Activated CD4-positive, alpha-beta T cell treated with anti-CD3 and anti-CD28 coated beads, Interleukin-2, amount 50 U/mL, for 16 hours (primary cell): ENCODE data around the gene STUB1.
"Not testable (repeated sequence)": the region's sequence is repeated elsewhere in the genome, so short reads cannot be mapped to it uniquely, and the experiment has no call there.

Experiments used
- DNase-seq: peaks from one replicate; pipeline ENCODE4 v3.0.0-alpha.2; 2020

The STUB1 gene

DNA sequence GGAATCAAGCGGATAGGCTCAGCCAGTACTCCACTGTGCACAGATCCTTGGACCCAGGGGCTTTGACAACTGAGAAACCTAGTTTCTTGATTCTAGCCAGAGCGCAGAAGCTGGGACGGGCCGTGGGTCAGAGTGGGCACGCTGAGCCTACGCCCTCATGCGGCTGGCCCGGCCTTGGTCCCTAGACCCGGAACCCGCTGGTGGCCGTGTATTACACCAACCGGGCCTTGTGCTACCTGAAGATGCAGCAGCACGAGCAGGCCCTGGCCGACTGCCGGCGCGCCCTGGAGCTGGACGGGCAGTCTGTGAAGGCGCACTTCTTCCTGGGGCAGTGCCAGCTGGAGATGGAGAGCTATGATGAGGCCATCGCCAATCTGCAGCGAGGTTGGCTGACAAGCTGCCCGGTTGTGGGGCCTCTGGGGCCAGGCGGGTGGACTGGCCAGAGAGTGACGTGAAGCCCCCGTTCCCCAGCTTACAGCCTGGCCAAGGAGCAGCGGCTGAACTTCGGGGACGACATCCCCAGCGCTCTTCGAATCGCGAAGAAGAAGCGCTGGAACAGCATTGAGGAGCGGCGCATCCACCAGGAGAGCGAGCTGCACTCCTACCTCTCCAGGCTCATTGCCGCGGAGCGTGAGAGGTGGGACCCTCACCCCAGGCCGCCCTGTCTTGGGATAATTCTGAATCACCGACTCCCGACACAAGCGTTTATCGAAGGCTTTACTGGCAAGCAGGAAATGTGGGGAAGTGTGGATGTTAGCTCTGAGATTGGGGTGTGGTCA, 946 bp downstream of the STUB1 start:
- DNase-seq: peak; percentile 29

DNA sequence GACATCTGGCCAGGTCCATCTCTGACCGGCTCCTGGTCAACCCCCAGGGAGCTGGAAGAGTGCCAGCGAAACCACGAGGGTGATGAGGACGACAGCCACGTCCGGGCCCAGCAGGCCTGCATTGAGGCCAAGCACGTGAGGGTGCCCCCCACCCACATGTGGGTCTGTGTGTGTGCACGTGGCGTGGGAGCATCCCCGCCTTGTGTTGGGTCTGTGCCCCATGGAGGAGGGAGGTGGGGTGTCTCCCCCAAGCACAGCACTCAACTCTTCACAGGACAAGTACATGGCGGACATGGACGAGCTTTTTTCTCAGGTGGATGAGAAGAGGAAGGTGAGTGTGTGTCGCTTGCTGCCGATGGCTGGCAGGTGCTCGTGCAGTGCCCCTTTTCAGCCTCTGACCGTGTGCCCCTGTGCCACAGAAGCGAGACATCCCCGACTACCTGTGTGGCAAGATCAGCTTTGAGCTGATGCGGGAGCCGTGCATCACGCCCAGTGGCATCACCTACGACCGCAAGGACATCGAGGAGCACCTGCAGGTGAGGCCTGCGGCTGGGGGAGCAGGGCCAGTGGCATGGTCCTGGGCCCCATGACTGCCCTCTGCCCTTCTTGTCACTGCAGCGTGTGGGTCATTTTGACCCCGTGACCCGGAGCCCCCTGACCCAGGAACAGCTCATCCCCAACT, 1.7 kb downstream of the STUB1 start:
- DNase-seq: no peak

DNA sequence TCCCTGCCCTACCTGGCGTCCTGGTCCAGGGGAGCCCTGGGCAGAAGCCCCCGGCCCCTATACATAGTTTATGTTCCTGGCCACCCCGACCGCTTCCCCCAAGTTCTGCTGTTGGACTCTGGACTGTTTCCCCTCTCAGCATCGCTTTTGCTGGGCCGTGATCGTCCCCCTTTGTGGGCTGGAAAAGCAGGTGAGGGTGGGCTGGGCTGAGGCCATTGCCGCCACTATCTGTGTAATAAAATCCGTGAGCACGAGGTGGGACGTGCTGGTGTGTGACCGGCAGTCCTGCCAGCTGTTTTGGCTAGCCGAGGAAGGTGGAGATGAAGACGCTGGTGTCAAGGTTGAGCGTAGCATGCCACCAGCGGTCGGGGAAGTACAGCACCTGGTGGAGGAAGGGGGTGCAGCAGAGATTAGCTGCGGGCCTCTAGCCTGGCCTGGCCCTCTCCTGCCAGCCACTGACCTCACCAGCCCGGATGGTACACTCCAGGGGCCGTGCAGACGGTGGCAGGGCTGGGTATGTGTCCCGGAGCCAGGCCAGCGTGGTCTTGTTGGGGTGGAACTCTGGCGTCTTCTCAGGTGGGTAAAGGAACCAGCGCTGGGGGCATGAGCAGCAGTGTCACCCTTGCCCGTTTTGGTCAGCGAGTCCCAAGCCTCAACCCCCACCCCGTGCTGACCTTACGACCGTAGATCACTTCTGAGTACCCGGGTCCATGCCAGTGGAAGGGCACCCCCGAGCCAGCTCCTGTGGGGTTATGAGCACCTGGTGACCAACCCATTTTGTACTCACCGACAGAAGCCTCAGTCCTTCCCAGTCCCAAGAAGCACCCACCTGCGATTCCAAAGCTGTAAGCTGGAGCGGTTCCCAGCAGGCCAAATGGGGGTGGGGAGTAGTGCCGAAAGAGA, 2.5 kb downstream of the STUB1 start:
- DNase-seq: no peak

DNA sequence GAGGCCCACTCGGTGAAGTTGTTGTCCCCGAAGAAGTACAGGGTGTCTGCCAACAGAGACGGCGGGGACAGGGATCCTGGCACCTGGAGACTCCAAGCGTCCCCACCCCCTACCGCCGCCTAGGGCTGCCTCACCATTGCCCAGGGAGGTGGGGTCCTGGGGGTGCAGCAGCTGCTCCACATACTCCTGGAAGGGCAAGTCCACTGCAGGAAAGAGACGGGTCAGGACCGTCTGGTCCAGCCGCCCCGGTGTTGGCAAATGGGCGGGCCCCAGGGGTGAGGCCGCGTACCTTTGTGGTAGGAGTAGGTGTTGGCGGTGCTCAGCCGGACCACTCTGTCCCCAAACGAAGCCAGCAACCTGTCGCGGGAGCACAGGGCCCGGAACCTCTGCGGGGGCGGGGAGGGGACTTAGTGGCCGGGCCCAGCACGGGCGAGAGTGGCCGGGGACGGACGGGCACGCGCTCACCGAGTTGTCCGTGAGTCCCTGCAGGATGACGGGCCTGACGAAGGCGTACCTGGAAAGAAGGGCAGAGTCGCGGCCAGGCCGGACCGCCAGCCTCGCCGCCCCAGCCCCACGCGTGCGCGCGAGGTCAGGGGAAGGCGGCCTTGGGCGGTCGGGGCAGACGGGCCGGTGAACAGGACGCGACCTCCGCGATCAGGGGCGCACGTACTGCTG, 3.3 kb downstream of the STUB1 start:
- no peak for DNase-seq

DNA sequence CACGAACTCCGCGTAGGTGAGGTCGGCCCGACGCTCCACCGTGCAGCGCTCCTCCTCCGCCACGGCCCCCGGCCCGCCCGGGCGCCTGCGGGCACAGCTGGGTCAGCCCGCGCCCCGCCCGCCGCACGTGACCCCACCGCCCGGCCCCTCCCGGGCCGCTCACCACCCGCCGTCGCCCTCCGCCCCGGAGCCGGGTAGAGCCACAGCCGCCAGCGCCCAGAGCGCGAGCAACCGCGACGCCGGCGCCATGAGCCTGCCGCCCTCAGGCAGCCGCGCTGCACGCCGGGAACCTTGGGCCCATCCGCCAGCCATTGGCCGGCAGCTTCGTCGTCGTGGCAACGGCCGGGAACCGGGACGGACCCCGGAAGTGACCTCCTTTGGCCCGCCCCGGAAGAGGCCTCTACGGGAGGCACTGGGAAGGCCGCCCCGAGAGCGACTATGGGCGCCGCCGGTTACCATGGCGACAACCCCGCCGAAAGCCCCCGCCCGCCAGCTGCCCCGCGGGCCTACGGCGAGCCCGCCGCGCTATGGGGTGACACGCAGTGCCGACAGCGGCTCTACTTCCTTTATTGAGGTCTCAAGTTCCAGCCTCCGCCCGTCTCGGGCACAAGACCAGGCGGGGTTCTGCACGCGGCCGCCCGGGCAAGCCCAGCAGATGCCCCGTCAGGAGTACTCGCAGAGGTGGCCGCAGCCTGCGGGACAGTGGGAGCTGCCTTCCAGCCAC, 4.0 kb downstream of the STUB1 start, which contains the start of gene JMJD8:
TSS of gene JMJD8 (minus strand) at position 264 of the 724 bp plus-strand sequence. CDS start at position 249, 15 bp downstream.
- peak; percentile 98 for DNase-seq

DNA sequence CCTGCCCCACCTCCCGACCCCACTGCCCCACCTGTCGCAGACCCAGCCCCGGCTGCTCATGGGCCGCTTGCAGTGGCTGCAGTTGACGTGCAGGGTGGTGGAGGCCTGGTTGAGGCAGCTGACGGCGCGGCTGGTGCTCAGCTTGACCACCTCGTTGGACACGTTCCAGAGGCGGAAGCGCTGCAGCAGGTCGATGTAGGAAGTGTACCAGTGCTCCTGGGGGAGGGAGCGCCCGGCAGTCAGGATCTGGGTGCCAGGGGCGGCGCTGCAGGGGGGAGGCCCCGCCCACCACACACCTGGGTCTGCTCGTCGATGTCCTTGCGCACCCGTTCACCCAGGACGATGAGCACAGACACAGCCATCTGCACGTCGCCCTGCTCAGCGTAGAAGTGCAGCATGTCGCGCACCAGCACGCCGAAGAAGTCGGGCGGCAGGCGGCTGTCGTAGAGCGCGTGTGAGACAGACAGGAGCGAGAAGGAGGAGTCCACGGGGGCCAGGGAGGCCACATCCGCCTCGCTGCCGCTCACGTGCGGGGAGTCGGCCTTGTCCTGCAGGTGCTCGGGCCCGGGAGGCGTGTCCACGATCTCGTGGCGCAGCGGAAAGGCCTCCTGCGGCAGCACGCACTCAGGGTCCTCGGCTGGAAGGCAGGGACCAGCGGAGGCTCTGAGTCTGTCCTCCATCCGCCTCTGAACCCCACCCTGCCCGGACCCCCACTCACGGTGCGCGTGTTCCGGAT, 4.9 kb downstream of the STUB1 start:
- no peak for DNase-seq

DNA sequence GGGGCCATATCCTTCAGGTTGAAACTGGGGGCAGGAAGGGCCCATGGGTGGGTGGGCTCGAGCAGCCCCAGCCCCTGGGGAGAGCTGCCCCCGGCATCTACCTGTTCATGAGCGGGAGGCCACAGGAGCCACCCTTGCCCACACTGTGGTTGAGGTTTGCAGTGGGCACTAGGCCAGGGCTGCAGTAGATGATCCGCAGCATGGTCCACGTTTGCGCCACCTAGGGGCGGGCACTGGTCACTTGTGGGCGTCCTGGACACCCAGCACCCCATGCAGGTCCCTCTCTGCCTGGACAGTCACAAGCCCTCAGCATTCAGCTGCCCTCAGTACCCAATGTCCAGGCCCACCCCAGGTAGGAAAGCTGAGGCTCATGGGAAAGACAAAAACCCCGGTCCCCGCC, 5.8 kb downstream of the STUB1 start:
- DNase-seq: no peak

DNA sequence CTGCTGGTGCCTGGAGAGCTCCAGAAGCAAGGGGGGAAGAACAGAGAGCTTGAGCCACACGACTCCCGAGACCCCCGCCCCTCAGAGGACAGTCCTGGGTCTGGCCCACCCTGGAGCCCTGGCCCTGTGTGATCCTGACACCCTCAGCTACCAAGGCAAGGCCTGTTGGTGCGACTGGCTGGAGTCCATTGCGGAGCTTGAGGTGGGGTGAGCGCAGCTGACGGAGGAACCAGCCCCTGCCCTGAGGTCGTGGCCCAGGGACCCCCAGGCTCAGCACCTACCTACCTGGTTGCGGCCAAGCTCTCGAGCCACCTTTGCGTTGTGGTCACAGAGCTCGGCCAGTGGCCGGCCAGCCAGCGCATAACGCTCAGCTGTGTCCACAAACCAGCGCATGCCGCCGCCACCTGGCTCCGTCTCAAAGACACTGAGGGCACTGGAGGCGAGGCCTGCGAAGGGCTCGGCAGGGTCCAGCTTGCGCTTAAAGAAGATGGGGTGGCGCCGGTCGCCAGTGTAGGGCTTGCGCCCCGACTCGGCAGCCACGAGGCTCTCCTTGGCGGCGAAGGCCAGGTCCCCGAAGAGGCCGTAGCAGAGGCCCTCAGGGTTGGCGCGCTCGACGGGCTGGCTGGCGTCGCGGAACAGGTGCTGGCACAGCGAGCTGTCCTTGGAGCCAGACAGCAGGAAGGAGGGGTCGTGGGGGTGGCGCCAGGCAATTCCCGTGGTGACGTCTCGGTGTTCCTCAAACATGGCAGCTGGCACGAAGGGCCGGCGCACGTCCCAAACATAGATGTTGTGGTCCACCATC, 6.5 kb downstream of the STUB1 start:
- DNase-seq: no peak

DNA sequence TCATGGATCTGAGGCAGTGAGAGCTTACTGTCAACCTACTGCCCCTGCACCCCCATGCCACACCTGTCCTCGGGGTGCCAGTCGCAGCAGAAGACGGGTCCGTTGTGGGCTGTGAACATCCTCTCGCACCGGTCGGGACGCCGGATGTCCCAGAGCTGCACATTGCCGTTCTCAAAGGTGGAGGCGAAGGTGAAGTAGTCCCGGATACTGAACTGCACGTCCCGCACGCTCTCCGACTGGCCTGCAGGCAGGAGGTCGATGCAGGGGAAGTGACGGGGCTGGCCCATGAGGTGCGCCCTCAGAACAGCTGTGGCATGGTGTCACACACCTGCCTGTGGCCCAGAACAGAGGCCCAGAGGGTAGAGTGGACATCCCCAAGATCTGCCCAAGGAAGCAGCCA, 7.3 kb downstream of the STUB1 start:
- DNase-seq: no peak

DNA sequence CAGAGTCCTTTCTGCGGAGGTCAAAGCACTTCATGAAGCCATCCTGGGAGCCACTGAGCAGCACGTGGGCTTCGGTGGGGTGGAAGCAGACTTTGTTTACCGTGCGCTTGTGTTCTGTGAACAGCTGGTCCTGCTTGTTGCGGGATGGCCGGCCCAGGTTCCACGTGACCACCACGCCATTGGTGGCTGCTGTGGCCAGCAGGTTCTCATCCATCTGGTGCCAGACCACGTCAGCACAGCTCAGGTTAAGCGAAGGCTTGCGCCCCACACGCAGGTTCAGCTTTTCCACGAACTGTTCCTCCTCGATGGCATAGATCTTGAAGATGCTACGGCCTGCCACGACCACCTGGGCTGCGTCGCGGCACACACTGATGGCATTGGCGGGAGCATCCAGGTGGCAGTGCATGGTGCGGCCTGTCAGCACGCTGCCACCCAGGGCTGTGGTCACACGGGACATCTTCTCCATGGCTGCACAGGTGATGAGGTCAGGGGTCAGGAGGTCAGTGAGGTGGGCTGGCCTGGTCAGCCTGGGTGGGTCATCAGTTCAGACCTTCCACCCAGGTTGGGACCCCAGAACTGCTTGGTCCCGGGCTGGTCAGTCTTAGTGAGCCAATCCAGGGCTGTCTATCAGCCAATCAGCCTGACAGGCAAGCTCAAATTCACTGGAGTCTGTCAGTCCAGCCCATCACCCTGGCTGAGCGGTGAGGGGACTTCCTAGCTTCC, 9.1 kb downstream of the STUB1 start:
- no peak for DNase-seq

DNA sequence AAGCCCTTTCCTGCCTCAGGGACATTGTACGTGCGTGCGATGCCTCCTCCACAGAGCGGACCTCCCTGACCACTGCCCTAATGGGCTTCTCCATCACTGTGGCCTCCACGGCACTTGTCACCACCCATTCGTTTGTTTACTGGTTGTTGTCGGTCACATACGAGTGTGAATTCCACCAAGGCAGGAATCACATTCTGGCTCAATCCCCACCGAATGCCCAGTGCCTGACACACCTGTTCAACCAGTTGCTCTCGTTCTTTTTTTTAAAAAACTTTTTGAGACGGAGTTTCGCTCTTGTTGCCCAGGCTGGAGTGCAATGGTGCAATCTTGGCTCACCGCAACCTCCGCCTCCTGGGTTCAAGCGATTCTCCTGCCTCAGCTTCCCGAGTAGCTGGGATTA, 11.0 kb downstream of the STUB1 start:
- not testable (repeated sequence) for DNase-seq

DNA sequence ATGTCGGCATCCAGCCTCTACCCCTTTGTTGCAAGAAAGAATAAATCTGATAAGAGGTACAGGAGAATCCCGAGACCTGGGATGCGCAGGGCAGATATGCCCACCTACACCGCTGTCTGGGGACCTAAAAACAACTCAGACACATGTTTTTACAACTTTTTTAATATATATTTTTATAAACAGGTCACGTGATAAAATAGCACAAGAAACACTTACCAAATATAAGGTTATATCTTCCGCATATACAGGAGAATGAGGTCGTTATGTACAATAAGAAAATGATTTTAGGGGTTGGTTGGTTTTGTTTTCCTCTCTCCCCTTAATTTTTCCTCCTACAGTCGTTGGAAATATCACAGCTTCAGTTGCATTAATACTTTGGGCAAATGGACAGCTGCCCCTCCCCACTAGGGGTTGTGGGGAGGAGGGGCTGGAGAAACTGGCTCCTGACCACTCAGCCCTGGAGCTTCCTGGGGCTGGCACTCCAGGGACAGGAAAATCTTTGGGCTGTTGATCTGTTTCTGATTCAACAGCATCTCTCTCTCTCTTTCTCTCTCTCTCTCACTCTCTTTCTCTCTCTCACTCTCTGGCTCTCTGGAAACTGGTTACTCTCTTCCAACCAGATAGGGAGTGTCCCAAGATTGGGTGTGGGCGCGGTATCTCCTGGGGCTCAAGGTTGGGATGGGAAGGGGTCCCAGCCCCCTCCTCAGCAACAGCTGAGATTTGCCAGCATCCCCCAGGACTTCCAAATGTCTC, 12.3 kb downstream of the STUB1 start:
- no peak for DNase-seq

DNA sequence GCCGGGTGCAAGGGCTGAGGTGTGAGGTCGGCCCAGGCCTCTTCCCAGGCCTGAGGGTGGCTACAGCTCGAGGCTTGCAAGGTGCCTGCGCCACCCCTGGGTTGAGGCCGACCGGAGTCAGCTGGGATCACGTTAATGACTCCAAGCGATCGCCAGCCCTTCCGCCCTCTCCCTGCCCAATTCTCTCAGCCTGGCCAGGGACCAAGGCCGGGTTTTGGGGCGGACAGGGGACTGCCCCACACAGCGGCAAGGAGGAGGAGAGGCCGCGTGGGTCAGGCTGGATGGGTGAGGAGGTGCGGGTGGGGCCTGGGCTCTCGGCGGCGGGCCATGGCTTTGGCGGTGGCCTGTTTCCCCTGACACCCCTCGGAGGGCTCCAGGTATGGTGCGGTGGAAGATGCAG, 13.2 kb downstream of the STUB1 start:
- no peak for DNase-seq

DNA sequence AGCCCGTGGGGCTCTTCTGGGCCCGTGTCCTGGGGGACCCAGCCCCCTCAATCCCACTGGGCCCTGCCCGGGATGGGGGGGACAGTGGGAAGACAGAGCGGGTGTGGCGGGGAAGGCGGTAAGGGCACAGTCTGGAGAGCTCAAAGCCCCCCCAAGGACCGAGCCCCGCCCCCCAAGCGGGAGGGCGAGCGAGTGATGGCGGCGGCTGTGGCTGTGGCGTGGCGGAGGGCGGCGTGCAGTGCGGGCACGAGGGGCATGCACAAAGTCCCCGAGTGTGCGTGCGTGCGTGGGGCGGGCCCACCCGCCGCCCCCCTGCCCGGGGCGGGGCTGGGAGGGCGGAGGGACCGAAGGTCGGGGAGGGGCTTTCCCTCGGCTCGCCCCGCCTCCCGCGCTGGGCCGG, 13.6 kb downstream of the STUB1 start:
- DNase-seq: no peak

DNA sequence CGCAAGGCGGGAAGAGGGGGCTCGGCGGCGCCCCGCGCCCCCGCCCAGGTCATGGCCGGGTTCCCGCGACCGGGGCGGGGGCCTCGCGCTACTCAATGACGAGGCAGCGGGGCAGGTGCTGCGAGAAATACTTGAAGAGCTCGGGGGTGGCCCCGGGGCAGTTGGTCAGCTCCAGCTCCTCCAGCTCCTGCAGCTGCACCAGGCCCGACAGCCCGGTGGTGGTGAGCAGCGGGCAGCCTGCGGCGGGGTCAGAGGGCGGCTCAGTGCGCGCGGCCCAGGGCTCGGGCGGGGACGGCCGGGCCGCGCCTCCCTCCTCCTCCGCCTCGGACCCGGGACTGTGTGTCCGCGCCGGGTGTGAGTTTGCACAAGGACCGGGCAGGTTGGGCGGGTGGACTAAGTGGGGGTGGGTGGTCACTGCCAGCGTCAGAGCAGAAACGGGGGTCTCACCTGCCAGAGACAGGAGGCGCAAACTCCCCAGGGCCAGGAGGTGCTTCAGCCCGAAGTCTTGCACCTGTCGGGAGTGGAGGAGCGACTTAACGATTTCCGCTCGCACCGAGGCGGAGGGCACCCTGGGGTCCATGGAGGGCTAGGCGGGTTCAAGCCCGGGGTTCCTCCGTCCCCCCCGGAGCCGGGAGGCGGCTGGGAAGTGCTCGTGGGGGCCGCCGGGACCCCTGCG, 14.1 kb downstream of the STUB1 start:
- no peak for DNase-seq

DNA sequence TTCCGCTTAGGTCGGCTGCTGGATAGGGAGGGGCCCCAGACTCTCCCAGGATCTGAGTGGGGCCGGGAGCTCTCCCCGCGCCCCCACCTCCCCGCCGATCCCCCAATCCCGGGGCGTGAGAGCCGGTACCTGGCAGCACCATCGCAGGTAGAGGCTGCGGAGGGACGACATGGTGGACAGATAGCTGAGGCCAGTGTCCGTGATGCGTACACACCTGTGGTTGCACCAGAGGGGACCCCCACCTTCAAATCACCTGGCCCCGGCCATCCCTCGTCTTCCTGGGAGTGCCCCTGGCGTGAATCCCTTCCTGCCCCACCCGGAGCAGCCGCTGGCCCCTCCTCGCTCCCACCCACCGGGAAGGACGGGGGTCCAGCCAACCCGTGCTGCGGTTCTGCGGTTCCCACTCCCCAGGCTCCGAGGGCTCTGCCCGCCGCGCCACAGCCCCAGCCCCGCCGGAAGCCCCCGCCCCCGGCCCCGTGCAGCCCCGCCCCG, 14.7 kb downstream of the STUB1 start:
- DNase-seq: no peak

DNA sequence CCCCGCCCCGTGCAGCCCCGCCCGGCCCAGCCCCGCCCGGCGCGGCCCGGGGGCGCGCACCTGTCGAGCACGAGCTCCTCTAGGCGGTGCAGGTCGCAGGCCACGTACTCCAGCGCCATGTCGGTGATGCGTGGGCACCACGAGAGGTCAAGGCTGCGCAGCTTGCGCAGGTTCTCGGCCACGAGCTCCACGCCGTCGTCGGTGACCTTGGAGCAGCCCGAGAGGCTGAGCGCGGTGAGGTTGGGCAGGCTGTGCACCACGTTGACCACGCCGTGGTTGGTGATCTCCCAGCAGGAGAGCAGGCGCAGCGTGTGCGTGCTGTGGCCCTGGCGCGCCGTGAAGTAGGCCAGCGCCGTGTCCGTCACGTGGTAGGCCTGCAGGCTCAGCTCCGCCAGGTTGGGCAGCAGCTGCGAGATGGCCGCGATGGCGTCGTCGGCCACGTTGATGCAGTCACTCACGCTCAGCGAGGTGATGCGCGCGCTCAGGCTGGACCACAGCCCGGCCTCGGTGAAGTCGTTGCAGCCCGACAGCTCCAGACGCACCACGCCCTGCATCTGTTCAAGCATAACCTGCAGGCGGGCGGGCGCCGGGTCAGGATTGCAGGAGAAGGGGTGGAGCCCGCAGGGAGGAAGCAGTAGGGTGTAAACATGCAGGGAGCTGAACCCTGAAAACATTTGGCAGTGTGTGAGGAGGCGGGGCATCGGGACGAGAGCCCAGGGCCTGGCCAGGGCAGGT, 15.3 kb downstream of the STUB1 start:
- DNase-seq: peak; percentile 67
